ENCODE measurements around the gene MYEOV. TPM values are rescaled to one million over a fixed set of nuclear protein-coding genes. Genes with fewer than 3 reads are reported as not detected.

MYEOV gene
- total and polyA plus RNA-seq, 2 experiments from 2014 or later = 0.14 TPM; not detected in 1

GRCh38 chr11:69335781-69336405 is 41.9 kb downstream of the MYEOV start:
- H4K20me1 ChIP-seq (replicated peaks; ENCODE audit: insufficient read depth) = no peaks in the 10 kb centered on the region
- H3K4me1 ChIP-seq (ENCODE audit: insufficient read depth) = no peaks in the 10 kb centered on the region
- TF ChIP-seq, protein P1, sequence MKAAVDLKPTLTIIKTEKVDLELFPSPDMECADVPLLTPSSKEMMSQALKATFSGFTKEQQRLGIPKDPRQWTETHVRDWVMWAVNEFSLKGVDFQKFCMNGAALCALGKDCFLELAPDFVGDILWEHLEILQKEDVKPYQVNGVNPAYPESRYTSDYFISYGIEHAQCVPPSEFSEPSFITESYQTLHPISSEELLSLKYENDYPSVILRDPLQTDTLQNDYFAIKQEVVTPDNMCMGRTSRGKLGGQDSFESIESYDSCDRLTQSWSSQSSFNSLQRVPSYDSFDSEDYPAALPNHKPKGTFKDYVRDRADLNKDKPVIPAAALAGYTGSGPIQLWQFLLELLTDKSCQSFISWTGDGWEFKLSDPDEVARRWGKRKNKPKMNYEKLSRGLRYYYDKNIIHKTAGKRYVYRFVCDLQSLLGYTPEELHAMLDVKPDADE (IDR thresholded peaks at IDR 0.05) = no peak
- TF ChIP-seq CREB1 (CRISPR knock-in tag; IDR thresholded peaks at IDR 0.05; ENCODE audit: low read depth) (no peak), ZNF331 (CRISPR knock-in tag; IDR thresholded peaks at IDR 0.05; ENCODE audit: low read depth) (no peak), REST (IDR thresholded peaks at IDR 0.05; ENCODE audit: unreplicated experiment) (no peak), ZNF462 (CRISPR knock-in tag; IDR thresholded peaks at IDR 0.05) (no peak), NANOG (IDR thresholded peaks at IDR 0.05; ENCODE audit: borderline replicate concordance) (no peak), STAT1 (IDR thresholded peaks at IDR 0.05; ENCODE audit: unreplicated experiment) (no peak), POLR2AphosphoS5 (IDR thresholded peaks at IDR 0.05; ENCODE audit: low read depth) (no peak), CTCF (conservative IDR thresholded peaks at IDR 0.05; ENCODE audit: low read depth in 2 of 2) (no peak), EZH2 (IDR thresholded peaks at IDR 0.05; ENCODE audit: low read depth, unreplicated experiment) (no peak), JUNB (IDR thresholded peaks at IDR 0.05; ENCODE audit: unreplicated experiment) (no peak)
- Mint-ChIP-seq H3K27me3 (ENCODE audit: insufficient read depth, low read depth, poor library complexity) (peaks cover 6% of the 10 kb centered on the region), H3K36me3 (ENCODE audit: low read depth) (no peaks in the 10 kb centered on the region), H3K9me3 (peaks cover 16% of the 10 kb centered on the region), H3K27ac (no peak overlapping the region), H3K4me1 (peaks cover 3% of the 10 kb centered on the region; the same call in 1 of the 3 replicates), H3K4me3 (no peak overlapping the region)
- H3K4me2 ChIP-seq = no peak overlapping the region
- H3K4me3 ChIP-seq = no peak overlapping the region
- no peaks in the 10 kb centered on the region for H3K36me3 ChIP-seq (ENCODE audit: insufficient read depth)
- H2AFZ ChIP-seq = peak overlapping the region; percentile 38; the same call in 1 of the 2 replicates
- DNase-seq (ENCODE audit: low spot score) = no peak
- no peaks in the 10 kb centered on the region for H3F3A ChIP-seq (replicated peaks; ENCODE audit: low read depth)
- no peaks in the 10 kb centered on the region for H3K79me2 ChIP-seq (replicated peaks; ENCODE audit: insufficient read depth)
- H3K9me2 ChIP-seq (ENCODE audit: insufficient read depth) = no peaks in the 10 kb centered on the region
- ATAC-seq = no peak
- no peak overlapping the region for H3K27ac ChIP-seq (ENCODE audit: low read depth)
- no peaks in the 10 kb centered on the region for H3K27me3 ChIP-seq (ENCODE audit: insufficient read depth)
